ENCODE results near the gene TMEM26. TPM values are rescaled to one million over a fixed set of nuclear protein-coding genes. Genes with fewer than 3 reads are reported as not detected.
A peak's percentile ranks its signal among the peaks of the same experiment; 100 is the strongest.

Gene TMEM26
- total and polyA plus RNA-seq, 8 donors, result 0.03 to 7.0 (median 0.15) TPM; not detected in 3

- Histone ChIP-seq H3K27me3 (no peaks in the 10 kb centered on the region), H3K4me3 (no peak overlapping the region), H3K4me1 (peaks cover 0 to 13% (median 7%) of the 10 kb centered on the region in 4 donors), H3K27ac (no peak overlapping the region), H3K9me3 (no peaks in the 10 kb centered on the region), H3K36me3 (no peaks in the 10 kb centered on the region)
- TF ChIP-seq POLR2A (IDR thresholded peaks at IDR 0.05), result no peak
- TF ChIP-seq EP300 (IDR thresholded peaks at IDR 0.05), result no peak
- no peak for TF ChIP-seq CTCF (IDR thresholded peaks at IDR 0.05)
- TF ChIP-seq POLR2AphosphoS5 (IDR thresholded peaks at IDR 0.05), result no peak
- intact Hi-C loops (cut with DNase I; ENCODE audit: low total_unique reads), result no loop called here
- WGBS, 5 donors, result 82 to 87% (median 83%) methylated on average over 3 of the region's 3 CpGs
- DNase-seq, result peak in 1 of 2 donors; percentile 17
These were observed 46.4 kb downstream of the TMEM26 start for GRCh38 chr10:61406736-61407135.

- TF ChIP-seq CTCF (IDR thresholded peaks at IDR 0.05) (no peak), EP300 (IDR thresholded peaks at IDR 0.05) (no peak)
- H3K4me1 ChIP-seq, result peaks cover 0 to 13% (median 7%) of the 10 kb centered on the region in 4 donors
- no peak for DNase-seq
- no peak overlapping the region for H3K4me3 ChIP-seq
- H3K36me3 ChIP-seq, result no peaks in the 10 kb centered on the region
- H3K9me3 ChIP-seq, result no peaks in the 10 kb centered on the region
- H3K27me3 ChIP-seq, result no peaks in the 10 kb centered on the region
- intact Hi-C loops (cut with DNase I; ENCODE audit: low total_unique reads), result no loop called here
- no peak overlapping the region for H3K27ac ChIP-seq
These were observed 46.9 kb downstream of the TMEM26 start for GRCh38 chr10:61406242-61406641.

- no peak for DNase-seq
- no peak overlapping the region for H3K4me3 ChIP-seq
- no peaks in the 10 kb centered on the region for H3K9me3 ChIP-seq
- peaks cover 0 to 13% (median 7%) of the 10 kb centered on the region in 4 donors for H3K4me1 ChIP-seq
- H3K27me3 ChIP-seq, result no peaks in the 10 kb centered on the region
- no peak overlapping the region for H3K27ac ChIP-seq
- H3K36me3 ChIP-seq, result no peaks in the 10 kb centered on the region
- intact Hi-C loops (cut with DNase I; ENCODE audit: low total_unique reads), result no loop called here
- TF ChIP-seq POLR2AphosphoS5 (IDR thresholded peaks at IDR 0.05), result no peak
- TF ChIP-seq POLR2A (IDR thresholded peaks at IDR 0.05), result no peak
- TF ChIP-seq CTCF (IDR thresholded peaks at IDR 0.05), result no peak
- TF ChIP-seq EP300 (IDR thresholded peaks at IDR 0.05), result no peak
These were observed 48.4 kb downstream of the TMEM26 start for GRCh38 chr10:61404751-61405150.

- intact Hi-C loops (cut with DNase I; ENCODE audit: low total_unique reads), result no loop called here
- no peak for DNase-seq
- Histone ChIP-seq H3K9me3 (no peaks in the 10 kb centered on the region), H3K4me3 (no peak overlapping the region), H3K27me3 (no peaks in the 10 kb centered on the region), H3K27ac (no peak overlapping the region), H3K36me3 (no peaks in the 10 kb centered on the region), H3K4me1 (peaks cover 0 to 24% (median 10%) of the 10 kb centered on the region in 4 donors)
- TF ChIP-seq POLR2AphosphoS5 (IDR thresholded peaks at IDR 0.05) (no peak), POLR2A (IDR thresholded peaks at IDR 0.05) (no peak), CTCF (IDR thresholded peaks at IDR 0.05) (no peak), EP300 (IDR thresholded peaks at IDR 0.05) (no peak)
- WGBS, 5 donors, result 92 to 98% (median 95%) methylated on average over 1 of the region's 1 CpG
These were observed 52.7 kb downstream of the TMEM26 start for GRCh38 chr10:61400524-61400923.

All from stomach (tissue), 9 donors.